M059J (cell line): ENCODE data around the gene SSR3. TPM values are rescaled to one million over a fixed set of nuclear protein-coding genes. Genes with fewer than 3 reads are reported as not detected.
A peak's percentile ranks its signal among the peaks of the same experiment; 100 is the strongest.
"Not testable (repeated sequence)": the region's sequence is repeated elsewhere in the genome, so short reads cannot be mapped to it uniquely, and the experiment has no call there.

ENCODE experiments used
- DNase-seq: peaks from one replicate; pipeline ENCODE4 v3.0.0-alpha.2; 2012; ENCODE audit warnings: low read depth
- total RNA-seq: library from RNA; depleted of rRNA; stranded (reverse); fragments of >200 nt; shearing (Covaris generic); gene quantifications from 2 replicates; pipeline ENCODE4 v1.2.3, GENCODE V29; 2014; rRNA removed

Gene SSR3
- total RNA-seq, result 291 and 378 TPM in 2 replicates

- peak; percentile 100 for DNase-seq
These were observed at the start of gene SSR3 for GRCh38 chr3:156554842-156555687. SSR3 (minus strand) TSS chr3:156555117; CDS start chr3:156555089, 28 bp downstream.

GRCh38 chr3:156604064-156604641 lies 49.2 kb upstream of the SSR3 start:
- DNase-seq, result no peak

GRCh38 chr3:156603379-156604017 lies 48.6 kb upstream of the SSR3 start:
- DNase-seq, result no peak

- DNase-seq, result peak; percentile 62
These were observed 47.5 kb upstream of the SSR3 start for GRCh38 chr3:156602424-156602823.

GRCh38 chr3:156601497-156601896 lies 46.6 kb upstream of the SSR3 start:
- DNase-seq, result peak; percentile 66

- DNase-seq, result no peak
These were observed 45.9 kb upstream of the SSR3 start for GRCh38 chr3:156600834-156601233.

GRCh38 chr3:156599089-156599874 lies 44.4 kb upstream of the SSR3 start:
- DNase-seq, result no peak

GRCh38 chr3:156598413-156598812 lies 43.5 kb upstream of the SSR3 start:
- no peak for DNase-seq

- no peak for DNase-seq
These were observed 39.3 kb upstream of the SSR3 start for GRCh38 chr3:156594219-156594683.

GRCh38 chr3:156593814-156594213 lies 38.9 kb upstream of the SSR3 start:
- no peak for DNase-seq

GRCh38 chr3:156589806-156590205 lies 34.9 kb upstream of the SSR3 start:
- DNase-seq, result not testable (repeated sequence)

- no peak for DNase-seq
These were observed 32.8 kb upstream of the SSR3 start for GRCh38 chr3:156587760-156588069.

GRCh38 chr3:156586905-156587759 lies 32.2 kb upstream of the SSR3 start:
- DNase-seq, result no peak

- DNase-seq, result no peak
These were observed 28.6 kb upstream of the SSR3 start for GRCh38 chr3:156583469-156583868.

- no peak for DNase-seq
These were observed 27.7 kb upstream of the SSR3 start for GRCh38 chr3:156582532-156583183.

GRCh38 chr3:156581954-156582353 lies 27.0 kb upstream of the SSR3 start:
- DNase-seq, result no peak

GRCh38 chr3:156581033-156581432 lies 26.1 kb upstream of the SSR3 start:
- no peak for DNase-seq

- DNase-seq, result no peak
These were observed 24.5 kb upstream of the SSR3 start for GRCh38 chr3:156579427-156579851.

- DNase-seq, result no peak
These were observed 22.8 kb upstream of the SSR3 start for GRCh38 chr3:156577736-156578135.

GRCh38 chr3:156576651-156577348 lies 21.9 kb upstream of the SSR3 start:
- DNase-seq, result peak; percentile 42
